GM21360 (cell line): ENCODE measurements around the gene GTF2H2C.
"Not testable (repeated sequence)": the region's sequence is repeated elsewhere in the genome, so short reads cannot be mapped to it uniquely, and the experiment has no call there.

Experiments
- ATAC-seq: cut with Tn5 transposase; IDR thresholded peaks from one replicate; pipeline ENCODE4 v1.9.1; 2021; ENCODE audit warnings: mild to moderate bottlenecking, moderate library complexity; ENCODE audit not compliant: unreplicated experiment

Gene GTF2H2C

GRCh38 chr5:69559908-69560330 lies at the start of gene GTF2H2C:
Gene GTF2H2C, plus strand, starts transcription at chr5:69560191. Its CDS starts 4,942 bp downstream, at chr5:69565133.
- peak; percentile 93 for ATAC-seq

- ATAC-seq, result no peak
Measured at GRCh38 chr5:69510694-69511093, 49.3 kb upstream of the GTF2H2C start.

- no peak for ATAC-seq
Measured at GRCh38 chr5:69512740-69513260, 47.2 kb upstream of the GTF2H2C start.

- ATAC-seq, result not testable (repeated sequence)
Measured at GRCh38 chr5:69515570-69515969, 44.4 kb upstream of the GTF2H2C start.

- ATAC-seq, result no peak
Measured at GRCh38 chr5:69516769-69517168, 43.2 kb upstream of the GTF2H2C start.

- ATAC-seq, result no peak
Measured at GRCh38 chr5:69517763-69518212, 42.2 kb upstream of the GTF2H2C start.

GRCh38 chr5:69519285-69519684 lies 40.7 kb upstream of the GTF2H2C start:
- no peak for ATAC-seq

- ATAC-seq, result no peak
Measured at GRCh38 chr5:69522035-69522434, 38.0 kb upstream of the GTF2H2C start.

- no peak for ATAC-seq
Measured at GRCh38 chr5:69525490-69525889, 34.5 kb upstream of the GTF2H2C start.

- no peak for ATAC-seq
Measured at GRCh38 chr5:69526660-69527059, 33.3 kb upstream of the GTF2H2C start.

- no peak for ATAC-seq
Measured at GRCh38 chr5:69527128-69527770, 32.7 kb upstream of the GTF2H2C start.

- ATAC-seq, result no peak
Measured at GRCh38 chr5:69528035-69528434, 32.0 kb upstream of the GTF2H2C start.

- ATAC-seq, result no peak
Measured at GRCh38 chr5:69528609-69529008, 31.4 kb upstream of the GTF2H2C start.

GRCh38 chr5:69530561-69531405 lies 29.2 kb upstream of the GTF2H2C start:
- ATAC-seq, result no peak

GRCh38 chr5:69531406-69531801 lies 28.6 kb upstream of the GTF2H2C start:
- ATAC-seq, result no peak

GRCh38 chr5:69537911-69538310 lies 22.1 kb upstream of the GTF2H2C start:
- not testable (repeated sequence) for ATAC-seq

- not testable (repeated sequence) for ATAC-seq
Measured at GRCh38 chr5:69538735-69539134, 21.3 kb upstream of the GTF2H2C start.

GRCh38 chr5:69541347-69541746 lies 18.6 kb upstream of the GTF2H2C start:
- not testable (repeated sequence) for ATAC-seq

GRCh38 chr5:69542838-69543618 lies 17.0 kb upstream of the GTF2H2C start:
- not testable (repeated sequence) for ATAC-seq

GRCh38 chr5:69544602-69545001 lies 15.4 kb upstream of the GTF2H2C start:
- ATAC-seq, result not testable (repeated sequence)
